ENCODE measurements around the gene NPHP3.
A peak's percentile ranks its signal among the peaks of the same experiment; 100 is the strongest.

The NPHP3 gene

GRCh38 chr3:132695422-132695821, 26.8 kb downstream of the NPHP3 start:
- DNase-seq (ENCODE audit: low spot score) = no peak

GRCh38 chr3:132694991-132695390, 27.2 kb downstream of the NPHP3 start:
- DNase-seq (ENCODE audit: low spot score) = no peak

GRCh38 chr3:132690040-132690439, 32.2 kb downstream of the NPHP3 start:
- no peak for DNase-seq (ENCODE audit: low spot score)

GRCh38 chr3:132682201-132682600, 40.0 kb downstream of the NPHP3 start:
- no peak for DNase-seq (ENCODE audit: low spot score)

DNA sequence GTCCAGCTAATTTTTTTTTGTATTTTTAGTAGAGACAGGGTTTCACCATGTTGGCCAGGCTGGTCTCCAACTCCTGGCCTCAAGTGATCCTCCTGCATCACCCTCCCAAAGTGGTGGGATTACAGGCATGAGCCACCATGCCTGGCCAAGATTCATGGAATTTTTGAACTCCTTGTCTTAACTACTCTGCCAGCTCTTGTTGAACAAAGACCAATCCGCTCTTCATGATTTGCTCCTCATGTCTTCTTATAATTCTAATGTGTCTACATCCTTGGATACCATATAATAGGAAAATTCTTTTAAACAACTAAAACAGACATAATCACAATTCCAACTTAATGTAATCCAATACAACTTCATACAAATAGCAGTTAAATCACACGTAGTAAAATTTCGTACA, 40.8 kb downstream of the NPHP3 start:
- DNase-seq (ENCODE audit: low spot score) = no peak

DNA sequence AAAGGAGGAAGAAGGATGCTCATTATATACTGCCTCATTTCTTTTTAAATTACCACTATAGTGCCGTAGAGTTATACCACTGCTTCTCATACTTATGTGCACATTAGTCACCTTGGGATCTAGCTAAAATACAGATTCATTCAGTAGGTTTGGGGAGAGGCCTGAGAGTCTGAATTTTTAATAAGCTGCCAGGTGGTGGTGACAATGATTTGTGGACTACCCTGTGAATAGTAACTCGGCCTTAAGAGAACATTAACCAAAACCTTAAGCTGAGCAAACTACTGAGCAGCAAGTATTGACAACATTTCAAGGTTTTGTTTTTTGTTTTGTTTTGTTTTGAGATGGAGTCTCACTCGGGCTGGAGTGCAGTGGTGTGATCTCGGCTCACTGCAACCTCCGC, 42.3 kb downstream of the NPHP3 start:
- DNase-seq (ENCODE audit: low spot score) = no peak

GRCh38 chr3:132675408-132675807, 46.8 kb downstream of the NPHP3 start:
- DNase-seq (ENCODE audit: low spot score) = no peak

DNA sequence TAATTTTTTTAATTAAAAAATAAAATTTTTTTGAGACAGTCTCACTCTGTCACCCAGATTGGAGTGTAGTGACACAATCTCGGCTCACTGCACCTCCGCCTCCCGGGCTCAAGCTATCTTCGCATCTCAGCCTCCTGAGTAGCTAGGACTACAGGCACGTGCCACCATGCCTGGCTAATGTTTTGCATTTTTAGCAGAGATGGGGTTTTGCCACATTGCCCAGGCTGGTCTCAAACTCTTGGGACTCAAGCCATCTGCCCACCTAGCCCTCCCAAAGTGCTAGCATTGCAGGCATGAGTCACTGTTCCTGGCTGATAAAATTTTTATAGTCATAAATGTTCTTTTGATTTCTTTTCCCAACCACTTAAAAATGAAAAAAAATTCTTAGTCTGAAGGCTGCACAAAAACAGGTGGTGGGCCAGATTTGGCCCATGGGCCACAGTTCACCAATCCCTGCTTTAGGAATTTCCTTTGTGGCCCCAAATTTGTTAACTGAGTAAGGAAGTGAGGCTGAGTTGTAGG, 52.9 kb downstream of the NPHP3 start:
- DNase-seq (ENCODE audit: low spot score) = no peak

DNA sequence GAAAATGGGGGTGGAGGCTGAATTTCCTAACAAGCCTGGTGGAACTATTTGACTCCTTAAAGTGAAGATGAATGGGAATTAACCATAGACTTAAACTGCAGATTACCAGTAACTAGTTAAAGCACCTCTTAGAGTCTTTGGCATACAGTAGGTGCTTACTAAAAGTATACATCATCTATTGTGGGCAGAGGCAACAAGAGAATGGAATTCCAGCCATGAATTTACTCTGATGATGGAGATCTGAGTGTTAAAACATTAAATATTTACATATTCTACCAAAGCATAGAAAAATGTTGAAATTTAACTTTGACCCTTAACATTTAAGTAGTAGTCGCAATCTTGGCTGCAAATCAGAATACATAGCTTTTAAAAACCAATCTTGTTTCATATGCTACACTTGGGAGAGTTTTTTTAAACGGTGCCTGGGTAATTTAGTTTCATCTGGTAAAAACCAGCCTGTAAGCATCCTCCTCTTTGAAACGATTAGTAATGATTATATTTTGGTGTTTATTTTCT, 56.9 kb downstream of the NPHP3 start:
- DNase-seq (ENCODE audit: low spot score) = no peak

GRCh38 chr3:132662212-132662611, 60.0 kb downstream of the NPHP3 start:
- no peak for DNase-seq (ENCODE audit: low spot score)

DNA sequence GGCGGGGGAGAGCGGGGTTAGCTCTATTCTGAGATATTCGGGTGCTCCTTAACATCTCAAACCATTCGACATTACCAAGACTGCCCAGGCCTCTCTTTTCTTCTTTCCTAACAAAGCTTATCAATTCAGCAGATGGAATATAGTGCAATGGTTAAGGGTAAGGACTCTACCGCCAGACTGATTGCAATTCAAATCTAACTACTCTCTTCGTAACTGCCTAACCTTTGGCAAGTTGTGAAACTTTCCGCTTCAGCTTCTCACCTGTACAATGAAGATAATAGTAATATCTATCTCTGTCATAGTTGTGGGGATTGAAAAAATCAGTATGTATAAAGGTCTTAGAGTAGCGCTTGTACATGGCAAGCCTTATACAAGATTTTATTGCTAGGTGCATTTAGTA, 61.1 kb downstream of the NPHP3 start:
- DNase-seq (ENCODE audit: low spot score) = peak; percentile 11

GRCh38 chr3:132660811-132661070, 61.5 kb downstream of the NPHP3 start:
- DNase-seq (ENCODE audit: low spot score) = peak; percentile 22

- peak; percentile 54 for DNase-seq (ENCODE audit: low spot score)
Measured at GRCh38 chr3:132660052-132660810, 62.0 kb downstream of the NPHP3 start, which contains the start of gene UBA5. Gene UBA5, plus strand, starts transcription at chr3:132660329. Its CDS starts 209 bp downstream, at chr3:132660538.

DNA sequence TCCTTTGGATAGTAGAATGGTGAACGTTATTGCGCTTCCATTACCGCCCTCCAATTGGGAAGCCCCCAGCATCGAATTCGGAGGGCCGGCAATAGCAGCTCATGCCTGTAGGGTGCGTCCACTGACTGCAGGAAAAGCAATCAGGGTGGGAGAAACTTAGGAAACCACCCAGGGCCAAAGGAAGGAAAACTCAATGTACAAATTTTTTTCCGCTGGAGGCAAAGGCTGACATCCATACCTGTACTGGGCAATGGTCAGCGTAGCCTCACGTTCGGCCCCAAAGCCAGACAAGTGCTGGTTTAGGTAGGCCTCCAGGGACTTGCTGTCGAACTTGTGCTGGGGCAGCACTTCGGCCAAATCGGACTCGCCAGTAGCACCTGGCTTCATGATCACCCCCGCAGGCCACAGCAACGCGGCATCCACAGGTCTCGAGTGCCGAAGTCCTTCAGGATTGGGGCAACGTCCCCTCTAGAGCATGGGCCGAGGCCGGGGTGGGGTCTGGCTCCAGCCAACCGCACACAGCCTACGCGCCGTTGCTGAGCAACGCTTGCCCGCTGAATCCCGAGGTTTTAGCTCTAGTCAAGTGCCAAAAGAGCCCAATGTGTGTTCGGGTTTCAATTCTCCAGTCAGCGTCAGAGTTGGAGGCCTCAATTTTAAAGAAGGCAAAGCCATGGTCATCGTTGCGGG, 62.7 kb downstream of the NPHP3 start, which contains the start of gene ACAD11:
ACAD11 (minus strand) TSS at position 445 of the 687 bp plus-strand sequence; CDS start at position 387, 58 bp downstream.
- peak; percentile 44 for DNase-seq (ENCODE audit: low spot score)

DNA sequence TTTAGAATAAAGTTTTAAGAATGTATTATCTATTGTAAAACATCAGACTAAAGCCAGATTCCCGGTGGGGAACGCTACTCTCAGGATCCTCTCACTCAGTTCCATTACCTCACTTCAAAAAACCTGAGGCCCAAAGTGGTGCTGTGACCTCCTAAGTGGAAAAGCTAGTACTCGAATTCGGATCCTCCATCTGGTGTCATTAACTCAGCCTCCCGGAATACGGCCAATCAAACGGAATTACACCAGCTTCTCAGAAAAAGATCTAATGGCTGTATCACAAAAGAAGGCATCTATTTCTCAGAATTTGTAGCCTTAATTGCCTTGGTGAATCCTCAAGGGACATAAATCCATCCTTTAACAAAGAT, 63.2 kb downstream of the NPHP3 start:
- no peak for DNase-seq (ENCODE audit: low spot score)

DNA sequence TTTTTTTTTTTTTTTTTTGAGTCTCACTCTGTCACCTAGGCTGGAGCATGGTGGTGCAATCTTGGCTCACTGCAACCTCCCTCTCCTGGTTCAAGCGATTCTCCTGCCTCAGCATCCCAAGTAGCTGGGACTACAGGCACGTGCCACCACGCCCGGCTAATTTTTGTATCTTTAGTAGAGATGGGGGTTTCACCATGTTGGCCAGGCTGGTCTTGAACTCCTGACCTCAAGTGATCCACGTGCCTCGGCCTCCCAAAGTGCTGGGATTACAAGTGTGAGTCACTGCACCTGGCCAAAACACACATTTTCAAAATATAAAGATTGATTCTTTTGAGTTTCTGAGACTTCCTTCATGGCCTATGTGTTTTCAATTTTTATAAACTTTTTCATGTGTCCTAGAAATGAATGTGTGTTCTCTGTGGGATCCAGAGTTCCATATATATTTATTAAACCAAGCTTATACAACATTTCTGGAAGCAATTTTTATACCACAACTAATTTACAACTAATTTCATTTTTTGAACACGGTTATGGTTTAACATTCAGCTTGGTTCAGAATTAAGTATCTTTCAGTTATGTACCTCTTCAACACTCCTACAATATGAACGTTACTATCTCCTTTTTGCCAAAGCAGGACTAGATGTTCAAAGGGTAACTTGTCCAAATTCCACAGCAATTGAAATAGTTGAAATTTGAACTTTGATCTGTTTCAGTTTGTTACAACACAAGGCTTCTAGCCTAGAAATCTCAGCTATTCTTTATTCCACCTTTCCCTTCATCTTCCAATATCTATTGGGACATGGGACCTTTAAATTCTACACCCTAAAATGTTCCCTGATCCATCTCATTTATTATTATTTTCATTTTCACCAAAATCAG, 64.1 kb downstream of the NPHP3 start:
- no peak for DNase-seq (ENCODE audit: low spot score)

DNA sequence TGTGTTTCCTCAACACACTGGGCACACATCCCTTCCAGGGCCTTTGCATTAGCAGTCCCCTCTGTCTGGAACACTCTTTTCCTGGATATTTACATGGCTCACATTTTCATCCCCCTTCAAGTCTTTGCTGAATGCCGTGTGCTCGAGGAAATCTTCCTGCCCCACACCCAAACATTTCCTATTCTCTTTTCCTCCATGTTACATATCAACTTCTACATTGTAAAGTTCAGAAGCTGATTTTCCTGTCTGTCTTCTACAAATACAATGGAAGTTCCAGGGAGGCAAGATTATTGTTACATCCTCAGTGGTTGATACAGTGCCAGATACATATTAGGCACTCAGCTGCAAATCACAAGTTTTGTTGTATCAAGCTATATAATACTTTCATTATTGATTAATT, 66.7 kb downstream of the NPHP3 start:
- no peak for DNase-seq (ENCODE audit: low spot score)

DNA sequence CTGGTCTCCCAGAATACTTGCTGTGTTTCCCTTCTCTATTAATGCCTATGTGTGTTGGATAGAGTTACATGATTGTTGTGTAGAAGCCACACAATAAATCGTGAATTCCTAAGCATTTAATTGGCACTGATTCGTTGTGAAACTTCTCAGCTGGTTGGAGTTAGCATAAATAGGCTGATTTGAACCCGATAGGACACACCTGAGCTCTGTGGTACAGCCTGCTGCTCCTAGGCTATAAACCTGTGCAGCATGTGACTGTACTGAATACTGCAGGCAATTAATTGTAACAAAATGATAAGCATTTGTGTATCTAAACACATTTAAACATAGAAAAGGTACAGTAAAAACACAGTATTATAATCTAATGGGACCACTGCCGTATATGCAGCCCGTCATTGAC, 67.5 kb downstream of the NPHP3 start:
- DNase-seq (ENCODE audit: low spot score) = no peak

GRCh38 chr3:132654190-132654589, 68.0 kb downstream of the NPHP3 start:
- DNase-seq (ENCODE audit: low spot score) = no peak

- DNase-seq (ENCODE audit: low spot score) = no peak
Measured at GRCh38 chr3:132652640-132653270, 69.5 kb downstream of the NPHP3 start.

DNA sequence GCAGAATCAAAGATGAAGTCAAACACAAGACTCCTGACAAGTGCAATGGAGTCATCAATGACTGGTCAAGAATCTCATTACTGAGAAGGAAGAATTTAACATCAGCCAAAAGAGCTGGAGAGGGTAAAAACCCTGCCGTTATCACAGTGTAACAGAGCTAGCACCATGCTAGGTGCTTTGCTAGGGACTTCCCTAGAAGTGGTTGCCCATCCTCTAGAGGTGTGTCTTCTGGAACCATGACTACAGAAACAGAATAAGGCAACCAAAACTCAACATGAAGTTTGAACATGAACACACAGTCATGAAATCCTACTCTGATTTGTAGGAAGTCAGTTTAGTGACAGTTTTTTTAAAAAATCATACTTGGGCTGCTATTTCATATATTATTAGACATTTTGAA, 72.1 kb downstream of the NPHP3 start:
- no peak for DNase-seq (ENCODE audit: low spot score)

DNA sequence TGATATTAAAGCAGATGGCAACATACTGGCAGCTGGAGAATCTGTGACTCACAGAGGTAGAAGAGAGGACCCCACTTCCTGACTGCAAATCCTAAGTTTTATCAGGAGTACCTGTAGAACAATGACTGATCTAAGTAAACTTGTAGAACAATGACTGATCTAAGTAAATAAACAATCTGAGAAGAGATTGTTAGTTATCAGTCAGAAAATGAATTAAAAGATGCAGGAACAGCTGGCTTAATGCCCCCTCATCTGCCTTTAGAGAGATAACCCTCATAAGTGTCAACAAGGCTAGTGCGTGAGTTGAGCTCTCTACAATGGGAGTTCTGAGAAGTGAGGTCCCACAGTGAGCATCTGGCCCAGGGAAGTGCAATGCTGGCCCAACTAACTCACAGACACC, 77.2 kb downstream of the NPHP3 start:
- no peak for DNase-seq (ENCODE audit: low spot score)

All from hematopoietic multipotent progenitor cell treated with erythropoietin and hydrocortisone succinate and interleukin-3 and kit ligand, for 15 days (in vitro differentiated cells).